GM12878 (cell line): ENCODE results near the gene STXBP2. TPM values are rescaled to one million over a fixed set of nuclear protein-coding genes. Genes with fewer than 3 reads are reported as not detected.
A peak's percentile ranks its signal among the peaks of the same experiment; 100 is the strongest.

ENCODE experiments used
- ATAC-seq: fragments of 200-7000 bp; cut with Tn5 transposase; 3 replicates; pipeline ENCODE4 v1.9.1; 2020; ENCODE audit warnings: mild to moderate bottlenecking, moderate library complexity
- BruUV-seq: library from RNA; stranded (reverse); fragments of 400-500 nt; replicated peaks from 2 replicates; lab custom pipeline; 2021; lab: Mats Ljungman, UMichigan
- CTCF ChIA-PET: fragments of 300-600 bp; sonication (Branson Sonifier 250); formaldehyde crosslinking; extraction: SDS; loops from one replicate; lab custom pipeline; 2021; ENCODE audit warnings: inconsistent platforms; lab: Yijun Ruan, JAX
- POLR2A ChIA-PET: fragments of 350-600 bp; formaldehyde crosslinking; extraction: SDS; loops from one replicate; lab custom pipeline; 2021; ENCODE audit warnings: inconsistent platforms; lab: Charles Lee
- RAD21 ChIA-PET: fragments of 300-600 bp; sonication (Branson Sonifier 250); formaldehyde crosslinking; loops from one replicate; lab custom pipeline; 2023; ENCODE audit warnings: antibody characterized with exemption; ENCODE audit not compliant: unreplicated experiment; lab: Charles Lee
- SMC1A ChIA-PET: fragments of 300-600 bp; sonication (Branson Sonifier 250); formaldehyde crosslinking; loops from one replicate; lab custom pipeline; 2023; ENCODE audit not compliant: unreplicated experiment, uncharacterized antibody; lab: Charles Lee
- DNase-seq: peaks from one replicate; pipeline ENCODE4 v3.0.0-alpha.2; 2011; ENCODE audit warnings: low read depth, low spot score
- FAIRE-seq: peaks from 3 replicates; lab custom pipeline; 2011; peaks lifted over from hg19 to GRCh38; lab: Jason Lieb, UNC
- H2AFZ ChIP-seq: 2 replicates; pipeline ENCODE4 v1.6.0; 2011; ENCODE audit warnings: low read depth, low read length, control low read depth; ENCODE audit not compliant: control insufficient read depth
- H3K27ac ChIP-seq: 2 replicates; pipeline ENCODE4 v1.5.1; 2011; ENCODE audit warnings: control low read depth; ENCODE audit not compliant: control insufficient read depth, insufficient read depth
- H3K27me3 ChIP-seq, 2 experiments: replicated peaks in 1 of 2; 2 replicates each; pipeline versions ENCODE4 v1.6.0 to v1.6.1; 2011; ENCODE audit warnings: low read length in 1 of 2; ENCODE audit not compliant: control insufficient read depth in 2 of 2, insufficient read depth in 2 of 2
- H3K36me3 ChIP-seq, 2 experiments: 2 replicates each; pipeline ENCODE4 v1.5.1; 2011; ENCODE audit warnings: low read length in 1 of 2; ENCODE audit not compliant: control insufficient read depth in 2 of 2, insufficient read depth in 2 of 2
- H3K4me1 ChIP-seq: 2 replicates; pipeline ENCODE4 v1.6.1; 2011; ENCODE audit warnings: mild to moderate bottlenecking, low read length, moderate library complexity, mixed read lengths; ENCODE audit not compliant: control insufficient read depth, insufficient read depth
- H3K4me2 ChIP-seq: 2 replicates; pipeline ENCODE4 v1.6.0; 2011; ENCODE audit warnings: control low read depth; ENCODE audit not compliant: control insufficient read depth, insufficient read depth
- H3K4me3 ChIP-seq: fragments of 200-600 bp; sonication (generic); 2 replicates; pipeline ENCODE4 v1.5.1; 2016
- H3K79me2 ChIP-seq: 2 replicates; pipeline ENCODE4 v1.6.0; 2011; ENCODE audit warnings: low read length; ENCODE audit not compliant: control insufficient read depth, insufficient read depth
- H3K9ac ChIP-seq: 2 replicates; pipeline ENCODE4 v1.8.0; 2011; ENCODE audit warnings: low read length, control low read depth, mixed read lengths; ENCODE audit not compliant: control insufficient read depth, insufficient read depth
- H3K9me3 ChIP-seq: replicated peaks from 3 replicates; pipeline ENCODE4 v1.5.1; 2011; ENCODE audit warnings: mild to moderate bottlenecking, low read length; ENCODE audit not compliant: control insufficient read depth, insufficient read depth
- H4K20me1 ChIP-seq: 2 replicates; pipeline ENCODE4 v1.6.0; 2011; ENCODE audit not compliant: control insufficient read depth, insufficient read depth
- EZH2 ChIP-seq: IDR thresholded peaks from 2 replicates; pipeline ENCODE4 v1.6.1; 2012; ENCODE audit warnings: low read depth, mild to moderate bottlenecking, control low read depth, inconsistent platforms, low read length, borderline replicate concordance; ENCODE audit not compliant: control insufficient read depth
- NBN ChIP-seq: fragments of 450-650 bp; IDR thresholded peaks from 2 replicates; pipeline ENCODE4 v1.6.1; 2016
- RAD21 ChIP-seq: IDR thresholded peaks from 2 replicates; pipeline ENCODE4 v1.6.1; 2011; ENCODE audit warnings: mild to moderate bottlenecking, low read depth, low read length, moderate library complexity; ENCODE audit not compliant: insufficient read depth
- RB1 ChIP-seq: fragments of 450-650 bp; formaldehyde crosslinking; IDR thresholded peaks from 2 replicates; pipeline ENCODE4 v1.6.1; 2017; ENCODE audit warnings: mild to moderate bottlenecking, borderline replicate concordance
- RUNX3 ChIP-seq: IDR thresholded peaks from 2 replicates; pipeline ENCODE4 v1.6.1; 2012; ENCODE audit warnings: low read length, inconsistent platforms
- SPI1 ChIP-seq: IDR thresholded peaks from 2 replicates; pipeline ENCODE4 v1.6.1; 2011; ENCODE audit warnings: low read depth, mild to moderate bottlenecking, low read length, moderate library complexity, borderline replicate concordance; ENCODE audit not compliant: insufficient read depth
- SREBF1 ChIP-seq: IDR thresholded peaks from 2 replicates; pipeline ENCODE4 v1.6.1; 2012; ENCODE audit warnings: mild to moderate bottlenecking, low read length
- ZNF384 ChIP-seq: IDR thresholded peaks from 2 replicates; pipeline ENCODE4 v1.6.1; 2012; ENCODE audit warnings: low read depth, mild to moderate bottlenecking, low read length, improper control_type of control experiment, borderline replicate concordance
- WGBS: methylation state at CpG from one replicate; pipeline ENCODE4 v1.1.6; 2016; ENCODE audit warnings: low lambda C conversion rate; ENCODE audit not compliant: insufficient replicate concordance, insufficient coverage; ENCODE audit errors: missing lambda C conversion rate; 5-methylcytosine and 5-hydroxymethylcytosine counted together
- in situ Hi-C: fragments of 300-500 bp; cut with MboI; formaldehyde crosslinking; loops from 9 replicates; pipeline ENCODE4 v1.14.3; 2018; ENCODE audit warnings: mixed read lengths
- intact Hi-C: fragments of 100-400 bp; cut with micrococcal nuclease; formaldehyde crosslinking; loops from one replicate; pipeline ENCODE4 v1.14.2; 2022; ENCODE audit not compliant: unreplicated experiment
- polyA plus RNA-seq, 11 experiments: library from polyadenylated mRNA; depleted of rRNA in 4 of 11; unstranded in 6 of 11; stranded (reverse) in 5 of 11; fragments of >200 nt; fragmentation: Nextera tagmentation in 4 of 11; fragmentation: Illumina TruSeq in 1 of 11; extraction: Ambion mirVana in 4 of 11; extraction: Trizol in 1 of 11; gene quantifications; 1 replicate in 1 of 11; 2 replicates in 10 of 11; pipeline versions ENCODE4 v1.2.1 to v1.2.3, GENCODE V29; 2011 to 2016; ENCODE audit warnings: inconsistent platforms in 2 of 11, missing spikeins in 2 of 11, low read depth in 1 of 11
- total RNA-seq, 4 experiments: library from RNA; depleted of rRNA in 3 of 4; stranded (reverse); fragments of >200 nt in 3 of 4; fragmentation: Illumina TruSeq in 1 of 4; extraction: Trizol in 1 of 4; gene quantifications; 2 replicates each; pipeline versions ENCODE4 v1.2.1 to v1.2.3, GENCODE V29; 2013 to 2021
- TF ChIP-seq, protein P1 (sequence below): IDR thresholded peaks from 2 replicates; pipeline ENCODE4 v1.6.1; 2012; ENCODE audit warnings: low read length, inconsistent platforms
- TF ChIP-seq, protein P2 (sequence below): fragments of 450-650 bp; IDR thresholded peaks from 2 replicates; pipeline ENCODE4 v1.6.1; 2017; ENCODE audit warnings: borderline replicate concordance

The STXBP2 gene
- total and polyA plus RNA-seq, 10 of the 15 experiments (the other 5 are each of a cell fraction or from before 2014, with no cell fraction given) = 2.6 to 111 (median 61.4) TPM

DNA sequence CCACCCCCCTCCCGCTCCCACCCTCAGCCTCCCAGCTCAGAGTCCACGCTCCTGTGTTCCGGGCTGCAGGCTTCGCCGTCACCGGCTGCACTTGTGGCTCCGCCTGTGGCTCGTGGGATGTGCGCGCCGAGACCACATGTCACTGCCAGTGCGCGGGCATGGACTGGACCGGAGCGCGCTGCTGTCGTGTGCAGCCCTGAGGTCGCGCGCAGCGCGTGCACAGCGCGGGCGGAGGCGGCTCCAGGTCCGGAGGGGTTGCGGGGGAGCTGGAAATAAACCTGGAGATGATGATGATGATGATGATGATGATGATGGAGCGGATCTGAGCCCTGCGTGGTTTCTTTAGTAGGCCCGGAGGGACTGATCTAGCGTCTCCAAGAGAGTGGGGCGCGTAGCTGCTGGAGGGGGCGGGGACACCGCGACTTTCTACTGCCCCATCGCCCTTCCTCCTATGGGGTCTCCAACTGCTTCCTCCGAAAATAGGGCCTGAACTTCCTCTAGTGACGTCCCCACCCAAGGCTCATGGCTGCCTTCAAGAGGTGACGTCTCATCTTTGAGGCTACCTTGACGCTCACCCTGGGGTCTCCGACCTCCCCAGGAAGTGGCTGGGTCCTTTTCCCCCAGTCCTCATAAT is 33.4 kb downstream of the STXBP2 start:
- ChIA-PET RAD21 (no interaction called here), CTCF (no interaction called here), SMC1A (interaction anchor here (0.7 kb wide), 1 partner anchor 12 kb away, joined by 3 read pairs; no protein-coding TSS in a partner anchor), POLR2A (no interaction called here)
- FAIRE-seq (no peak), ATAC-seq (no peak), DNase-seq (no peak)
- no TSS peak for BruUV-seq
- intact Hi-C loops = loop anchor here (10.0 kb wide), 1 partner anchor 285 kb away; no protein-coding TSS in a partner anchor
- Histone ChIP-seq H3K4me3 (no peak overlapping the region), H3K9me3 (no peaks in the 10 kb centered on the region), H3K27ac (no peak overlapping the region), H3K36me3 (no peaks in the 10 kb centered on the region), H3K27me3 (peaks cover 4 to 7% of the 10 kb centered on the region in 2 experiments; a peak in 3 of 4 replicates), H3K4me1 (no peaks in the 10 kb centered on the region; the same call in 1 of the 2 replicates), H3K79me2 (no peaks in the 10 kb centered on the region), H2AFZ (no peak overlapping the region), H4K20me1 (no peaks in the 10 kb centered on the region), H3K9ac (no peak overlapping the region), H3K4me2 (0 out of 2 replicates have a peak overlapping the region, but pooled peaks have one; percentile 11)
- 4% methylated on average over 37 of the region's 43 CpGs for WGBS
- in situ Hi-C loops = no loop called here
- no peak for TF ChIP-seq ZNF384
- TF ChIP-seq EZH2 = no peak
- TF ChIP-seq RAD21 = no peak
- no peak for TF ChIP-seq NBN

DNA sequence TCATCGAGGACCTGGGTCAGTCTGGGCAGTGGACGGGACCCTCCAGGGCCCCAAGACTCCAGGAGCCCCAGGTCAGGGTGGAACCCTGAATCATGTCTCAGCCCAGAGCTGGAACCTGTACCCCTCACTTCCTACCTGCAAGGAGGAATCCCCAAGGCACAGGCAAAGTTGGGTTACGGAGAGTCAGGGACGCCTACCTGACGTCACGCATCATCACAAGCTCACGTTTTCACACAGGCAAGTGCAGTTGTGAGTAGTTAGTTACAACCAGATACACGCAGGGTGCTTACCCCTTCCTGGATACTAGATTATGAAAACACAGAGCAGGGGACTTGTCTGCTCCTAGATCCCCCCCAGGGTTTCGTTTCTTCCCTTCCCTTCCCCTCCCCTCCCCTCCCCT is 33.9 kb downstream of the STXBP2 start:
- ChIA-PET RAD21 (no interaction called here), POLR2A (no interaction called here), CTCF (interaction anchor here (0.7 kb wide), 1 partner anchor 30 kb away, joined by 3 read pairs; no protein-coding TSS in a partner anchor), SMC1A (no interaction called here)
- in situ Hi-C loops (no loop called here), intact Hi-C loops (loop anchor here (10.0 kb wide), 1 partner anchor 286 kb away; no protein-coding TSS in a partner anchor)
- ATAC-seq (no peak), DNase-seq (no peak), FAIRE-seq (no peak)
- Histone ChIP-seq H3K27me3 (peaks cover 4 to 7% of the 10 kb centered on the region in 2 experiments; a peak in 3 of 4 replicates), H2AFZ (no peak overlapping the region), H3K9me3 (no peaks in the 10 kb centered on the region; the same call in 2 of the 3 replicates), H3K4me3 (no peak overlapping the region), H3K4me1 (peaks cover 5% of the 10 kb centered on the region), H3K36me3 (no peaks in the 10 kb centered on the region), H4K20me1 (no peaks in the 10 kb centered on the region), H3K9ac (no peak overlapping the region), H3K27ac (no peak overlapping the region), H3K79me2 (no peaks in the 10 kb centered on the region), H3K4me2 (no peak overlapping the region)
- BruUV-seq = no TSS peak
- TF ChIP-seq RUNX3 (no peak), SPI1 (no peak), RB1 (no peak), SREBF1 (no peak)
- TF ChIP-seq, protein P1, sequence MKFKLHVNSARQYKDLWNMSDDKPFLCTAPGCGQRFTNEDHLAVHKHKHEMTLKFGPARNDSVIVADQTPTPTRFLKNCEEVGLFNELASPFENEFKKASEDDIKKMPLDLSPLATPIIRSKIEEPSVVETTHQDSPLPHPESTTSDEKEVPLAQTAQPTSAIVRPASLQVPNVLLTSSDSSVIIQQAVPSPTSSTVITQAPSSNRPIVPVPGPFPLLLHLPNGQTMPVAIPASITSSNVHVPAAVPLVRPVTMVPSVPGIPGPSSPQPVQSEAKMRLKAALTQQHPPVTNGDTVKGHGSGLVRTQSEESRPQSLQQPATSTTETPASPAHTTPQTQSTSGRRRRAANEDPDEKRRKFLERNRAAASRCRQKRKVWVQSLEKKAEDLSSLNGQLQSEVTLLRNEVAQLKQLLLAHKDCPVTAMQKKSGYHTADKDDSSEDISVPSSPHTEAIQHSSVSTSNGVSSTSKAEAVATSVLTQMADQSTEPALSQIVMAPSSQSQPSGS = no peak
- TF ChIP-seq, protein P2, sequence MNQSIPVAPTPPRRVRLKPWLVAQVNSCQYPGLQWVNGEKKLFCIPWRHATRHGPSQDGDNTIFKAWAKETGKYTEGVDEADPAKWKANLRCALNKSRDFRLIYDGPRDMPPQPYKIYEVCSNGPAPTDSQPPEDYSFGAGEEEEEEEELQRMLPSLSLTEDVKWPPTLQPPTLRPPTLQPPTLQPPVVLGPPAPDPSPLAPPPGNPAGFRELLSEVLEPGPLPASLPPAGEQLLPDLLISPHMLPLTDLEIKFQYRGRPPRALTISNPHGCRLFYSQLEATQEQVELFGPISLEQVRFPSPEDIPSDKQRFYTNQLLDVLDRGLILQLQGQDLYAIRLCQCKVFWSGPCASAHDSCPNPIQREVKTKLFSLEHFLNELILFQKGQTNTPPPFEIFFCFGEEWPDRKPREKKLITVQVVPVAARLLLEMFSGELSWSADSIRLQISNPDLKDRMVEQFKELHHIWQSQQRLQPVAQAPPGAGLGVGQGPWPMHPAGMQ = no peak
- WGBS = 12% methylated on average over 9 of the region's 9 CpGs
